H4 (cell line): ENCODE results near the gene ANKRD24. TPM values are rescaled to one million over a fixed set of nuclear protein-coding genes. Genes with fewer than 3 reads are reported as not detected.
"Not testable (repeated sequence)": the region's sequence is repeated elsewhere in the genome, so short reads cannot be mapped to it uniquely, and the experiment has no call there.

Source experiments
- DNase-seq: peaks from one replicate; pipeline ENCODE4 v3.0.0-alpha.2; 2015; ENCODE audit warnings: low spot score
- total RNA-seq: library from RNA; depleted of rRNA; stranded (reverse); fragments of >200 nt; shearing (Covaris generic); gene quantifications from 2 replicates; pipeline ENCODE4 v1.2.3, GENCODE V29; 2014

Gene ANKRD24
- total RNA-seq, 1 experiment from 2014 or later = 0.12 TPM

GRCh38 chr19:4173479-4174212, 8.8 kb upstream of the ANKRD24 start:
- DNase-seq = no peak

DNA sequence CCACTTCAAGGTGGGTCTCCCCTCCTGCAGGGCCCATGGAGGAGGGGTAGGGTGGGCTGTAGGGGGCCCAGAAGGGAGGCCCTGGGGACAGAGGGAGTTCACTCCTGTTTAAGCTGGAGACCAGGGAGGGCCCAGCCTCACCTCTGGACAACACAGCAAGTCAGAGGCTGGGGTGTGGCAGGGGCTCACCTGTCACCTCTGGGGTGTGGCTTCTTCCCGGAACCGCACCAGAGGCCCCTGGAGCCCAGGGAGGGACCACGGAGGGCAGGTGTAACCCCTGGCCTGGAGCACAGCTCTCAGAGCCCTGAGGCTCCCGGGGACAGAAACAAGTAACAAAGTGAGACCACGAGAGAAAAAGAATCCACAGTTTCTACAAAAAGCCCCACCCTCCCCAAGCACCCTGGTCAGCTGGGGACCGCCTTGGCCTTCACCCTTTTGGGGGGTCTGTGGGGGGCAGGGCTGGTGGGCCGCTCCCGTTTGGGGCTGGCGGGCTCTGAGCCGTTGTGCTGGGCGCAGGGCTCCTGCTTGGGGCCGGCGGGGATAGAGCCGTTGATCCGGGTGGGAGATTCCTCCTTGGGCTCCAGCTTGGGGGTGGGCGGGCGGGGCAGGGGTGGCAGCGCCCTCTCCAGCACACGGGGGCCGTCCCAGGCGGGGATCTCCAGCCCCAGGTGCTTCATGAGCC, 8.1 kb upstream of the ANKRD24 start:
- DNase-seq = no peak

- no peak for DNase-seq
These were observed 7.4 kb upstream of the ANKRD24 start for GRCh38 chr19:4174895-4175668.

GRCh38 chr19:4175669-4175931, 6.9 kb upstream of the ANKRD24 start:
- DNase-seq = no peak

DNA sequence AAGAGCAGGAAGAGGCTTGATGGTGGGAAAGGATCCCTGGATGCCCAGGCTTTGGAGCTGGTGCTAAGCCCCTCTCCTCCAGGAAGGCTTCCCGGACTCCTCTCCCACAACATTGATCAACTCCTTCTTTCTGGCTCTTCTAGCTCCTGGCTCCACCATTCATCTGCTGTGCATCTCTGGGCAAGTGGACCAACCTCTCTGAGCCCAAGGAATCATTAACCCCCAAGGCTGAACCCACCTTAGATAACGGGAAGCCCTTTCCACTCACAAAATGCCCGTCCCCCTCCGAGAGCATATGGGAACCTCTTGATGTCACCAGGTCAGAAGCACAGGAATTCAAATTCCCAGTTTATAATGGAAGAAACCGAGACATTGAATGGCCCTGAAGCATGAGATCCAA, 5.3 kb upstream of the ANKRD24 start:
- DNase-seq = no peak

DNA sequence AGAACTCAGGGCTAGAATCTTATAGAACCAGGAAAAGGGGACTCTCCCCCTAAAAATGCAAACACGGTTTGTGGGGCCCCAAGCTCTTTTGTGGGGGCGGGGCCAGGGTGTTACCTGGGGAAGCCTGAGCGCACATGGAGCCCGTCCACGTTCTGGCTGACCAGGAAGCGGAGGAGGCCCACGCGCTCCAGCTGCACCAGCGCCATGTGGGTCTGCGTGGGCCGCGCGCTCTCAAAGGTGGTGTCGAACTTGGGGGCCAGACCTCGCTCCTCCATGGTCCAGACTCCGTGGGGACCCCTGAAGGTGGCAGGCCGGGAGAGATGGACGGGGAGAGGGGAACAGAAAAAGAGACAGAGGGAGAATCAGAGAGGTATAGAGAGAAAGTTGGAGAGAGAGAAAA, 3.5 kb upstream of the ANKRD24 start:
- DNase-seq = no peak

DNA sequence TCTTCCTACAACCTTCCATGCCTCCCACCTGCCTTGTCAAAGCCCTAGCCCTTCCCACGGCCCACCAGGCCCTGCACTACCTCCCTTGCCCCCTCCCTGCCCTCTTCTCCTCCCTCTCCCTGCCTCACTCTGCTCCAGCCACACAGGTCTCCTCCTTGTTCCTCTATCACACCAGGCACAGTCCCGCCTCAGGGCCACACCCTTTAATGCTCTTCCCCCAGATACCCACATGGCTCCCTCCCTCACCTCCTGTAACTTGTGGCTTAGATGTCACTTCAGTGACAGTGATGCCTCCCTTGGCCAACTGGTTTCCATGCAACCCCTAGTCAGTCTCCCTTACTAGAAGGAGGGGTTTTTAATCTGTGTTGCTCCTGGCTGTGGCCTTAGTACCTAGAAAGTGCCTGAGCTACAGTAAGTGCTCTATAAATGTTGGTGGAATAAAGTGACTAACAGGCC, 1.4 kb upstream of the ANKRD24 start:
- no peak for DNase-seq

GRCh38 chr19:4183967-4184717, 1.7 kb downstream of the ANKRD24 start:
- no peak for DNase-seq

GRCh38 chr19:4184718-4185352, 2.3 kb downstream of the ANKRD24 start:
- DNase-seq = no peak

DNA sequence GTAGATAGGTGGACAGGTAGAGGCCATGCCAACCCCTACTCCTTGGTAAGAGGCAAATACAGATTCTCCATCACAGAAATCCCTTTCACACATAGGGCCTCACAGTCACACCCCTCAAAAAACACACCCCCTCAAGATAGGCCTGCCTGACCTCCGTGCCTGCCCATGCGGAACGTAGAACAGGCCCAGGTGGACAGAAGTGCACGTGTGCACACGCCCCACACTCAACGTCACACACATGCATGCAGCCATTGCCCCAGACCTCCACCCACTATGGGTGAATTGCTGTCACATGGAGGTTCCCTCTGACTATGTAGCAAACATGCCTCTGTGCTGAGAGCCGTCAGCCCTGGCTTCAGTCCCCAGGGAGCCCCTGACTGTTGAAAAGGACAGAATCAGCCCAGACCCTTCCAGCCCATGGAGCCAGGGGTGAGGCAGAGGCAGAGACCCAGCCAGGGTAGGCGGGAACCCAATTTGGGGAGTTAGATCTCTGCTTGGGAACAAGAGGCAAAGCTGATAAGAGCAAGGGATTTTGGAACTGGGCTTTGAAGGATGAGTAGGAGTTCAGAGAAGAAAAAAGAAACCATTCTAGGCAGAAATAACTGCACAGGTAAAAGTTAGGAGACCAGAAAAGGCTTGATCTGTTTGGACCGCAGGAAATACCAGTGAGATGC, 3.1 kb downstream of the ANKRD24 start:
- no peak for DNase-seq

GRCh38 chr19:4186087-4186993, 3.9 kb downstream of the ANKRD24 start:
- DNase-seq = peak; percentile 61

DNA sequence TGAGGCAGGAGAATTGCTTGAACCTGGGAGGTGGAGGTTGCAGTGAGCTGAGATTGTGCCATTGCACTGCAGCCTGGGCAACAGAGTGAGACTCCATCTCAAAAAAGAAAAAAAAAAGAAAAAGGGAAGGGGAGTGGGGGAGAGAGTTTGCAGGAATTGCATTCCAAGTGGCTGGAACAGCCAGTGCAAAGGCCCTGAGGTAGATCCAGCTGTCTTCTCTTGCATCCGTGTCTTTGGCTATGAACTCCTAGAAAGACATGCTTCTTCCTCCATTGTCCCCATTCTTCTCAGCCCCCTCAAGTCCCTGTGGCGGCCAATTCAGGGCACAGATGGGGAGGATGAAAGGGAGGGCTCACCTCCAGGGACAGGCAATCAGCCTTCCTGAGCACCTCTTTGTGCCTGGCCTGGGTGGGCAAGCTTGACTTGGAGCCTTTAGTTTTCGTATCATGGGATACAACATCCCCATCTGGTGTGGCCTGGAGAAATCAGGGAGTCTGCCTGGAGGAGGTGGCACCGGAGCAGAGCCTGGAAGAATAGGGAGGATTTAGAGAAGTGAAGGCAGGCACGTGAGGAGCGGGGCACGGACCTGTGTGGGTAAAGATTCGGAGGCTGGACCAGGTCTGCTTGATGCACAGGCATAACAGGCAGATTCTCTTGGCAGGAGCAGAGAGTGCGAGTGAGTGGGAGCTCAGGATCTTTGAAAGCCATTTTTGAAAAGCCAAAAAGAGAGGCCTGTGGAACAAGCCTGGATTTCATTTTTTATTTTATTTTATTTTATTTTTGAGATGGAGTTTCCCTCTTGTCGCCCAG, 5.0 kb downstream of the ANKRD24 start:
- DNase-seq = no peak

DNA sequence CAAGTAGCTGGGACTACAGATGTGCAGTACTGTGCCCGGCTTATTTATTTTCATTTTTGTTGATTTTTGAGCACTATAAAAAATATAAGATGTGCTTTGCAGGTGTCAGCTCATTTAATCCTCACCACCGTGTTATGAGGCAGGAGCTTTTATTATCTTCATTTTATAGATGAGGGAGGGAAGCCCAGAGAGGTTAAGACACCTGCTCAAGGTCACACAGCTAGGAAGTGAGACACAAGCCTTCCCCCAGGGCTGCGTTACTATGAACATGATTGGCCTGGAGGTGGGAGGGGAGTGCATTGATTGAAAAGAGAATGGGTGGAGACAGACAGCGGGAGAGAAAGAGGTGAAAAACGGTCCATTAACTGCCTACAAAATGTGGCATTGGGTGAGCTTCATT, 7.2 kb downstream of the ANKRD24 start:
- DNase-seq = no peak

DNA sequence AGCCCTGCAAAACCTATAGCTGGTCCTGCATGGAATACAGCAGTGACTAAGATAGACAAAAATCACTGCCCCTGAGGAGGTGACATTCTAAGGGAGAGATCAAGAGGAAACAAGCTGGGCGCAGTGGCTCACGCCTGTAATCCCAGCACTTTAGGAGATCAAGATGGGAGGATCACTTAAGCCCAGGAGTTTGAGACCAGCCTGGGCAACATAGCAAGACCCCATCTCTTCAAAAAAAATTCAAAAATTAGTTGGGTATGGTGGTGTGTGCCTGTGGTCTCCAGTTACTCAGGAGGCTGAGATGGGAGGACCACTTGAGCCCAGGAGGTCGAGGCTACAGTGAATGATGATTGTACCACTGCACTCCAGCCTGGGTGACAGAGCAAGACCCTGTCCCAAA, 10.0 kb downstream of the ANKRD24 start:
- DNase-seq = not testable (repeated sequence)

- DNase-seq = no peak
These were observed 11.9 kb downstream of the ANKRD24 start for GRCh38 chr19:4194353-4194752.

DNA sequence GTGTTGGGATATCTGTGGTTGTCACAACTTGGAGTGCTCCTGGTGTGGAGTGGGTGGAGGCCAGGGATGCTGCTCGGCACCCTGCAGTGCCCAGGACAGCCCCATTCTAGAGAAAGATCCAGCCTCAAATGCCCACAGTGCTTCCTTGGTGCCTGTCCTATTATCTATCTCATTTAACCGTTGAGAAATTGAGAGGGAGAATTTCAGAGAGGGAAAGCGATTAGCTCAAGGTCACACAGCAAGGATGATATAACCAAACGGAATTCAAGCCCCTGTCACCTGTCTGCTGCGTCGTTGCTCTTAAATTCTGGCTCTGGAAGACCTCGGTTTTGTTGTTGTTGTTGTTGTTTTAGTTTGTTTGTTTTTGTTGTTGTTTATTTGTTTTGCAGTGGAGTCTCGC, 13.5 kb downstream of the ANKRD24 start:
- DNase-seq = no peak

DNA sequence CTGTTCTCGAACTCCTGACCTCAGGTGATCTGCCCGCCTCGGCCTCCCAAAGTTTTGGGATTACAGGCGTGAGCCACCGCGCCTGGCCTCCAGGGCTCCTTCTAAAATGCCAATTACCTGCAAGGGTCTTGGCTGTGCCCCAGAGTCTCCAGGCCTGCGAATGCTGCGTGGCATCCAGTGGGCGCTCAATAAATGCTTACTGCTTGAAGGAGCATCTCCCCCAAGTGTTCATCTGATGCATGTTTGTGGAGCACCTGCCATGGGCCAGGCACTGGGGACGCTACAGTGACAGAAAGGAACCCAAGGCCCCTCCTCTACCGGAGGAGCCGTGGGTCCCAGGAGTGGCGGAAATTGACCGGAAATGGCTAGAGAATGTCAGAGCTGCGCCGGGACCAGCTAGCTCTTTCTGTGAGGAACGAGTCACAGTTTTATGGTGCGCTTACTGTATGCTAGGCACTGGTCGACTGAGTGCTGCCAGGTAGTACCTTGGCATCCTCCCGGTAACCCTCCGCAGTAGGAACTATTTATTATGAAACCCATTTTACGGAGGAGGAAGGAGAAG, 14.2 kb downstream of the ANKRD24 start:
- DNase-seq = no peak

DNA sequence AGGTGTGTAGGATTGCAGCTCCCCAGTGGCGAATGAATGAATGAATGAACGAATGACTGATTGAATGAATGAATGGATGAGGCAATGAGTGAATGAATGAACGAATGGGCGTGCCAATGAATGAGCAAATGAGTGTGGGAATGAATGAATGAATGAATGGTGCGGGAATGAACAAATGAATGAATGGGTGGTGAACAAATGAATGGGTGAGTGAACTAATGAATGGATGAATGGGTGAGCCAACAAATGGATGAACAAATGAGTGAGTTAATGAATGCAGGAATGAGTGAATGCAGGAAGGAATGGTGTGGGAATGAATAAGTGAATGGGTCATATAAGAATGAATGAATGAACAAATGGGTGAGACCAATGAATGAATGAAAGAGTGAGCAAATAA, 14.7 kb downstream of the ANKRD24 start:
- no peak for DNase-seq
